ENCODE data around the gene DCXR. TPM values are rescaled to one million over a fixed set of nuclear protein-coding genes. Genes with fewer than 3 reads are reported as not detected.

Gene DCXR
- total RNA-seq, 1 experiment from 2014 or later: 306 TPM

DNA sequence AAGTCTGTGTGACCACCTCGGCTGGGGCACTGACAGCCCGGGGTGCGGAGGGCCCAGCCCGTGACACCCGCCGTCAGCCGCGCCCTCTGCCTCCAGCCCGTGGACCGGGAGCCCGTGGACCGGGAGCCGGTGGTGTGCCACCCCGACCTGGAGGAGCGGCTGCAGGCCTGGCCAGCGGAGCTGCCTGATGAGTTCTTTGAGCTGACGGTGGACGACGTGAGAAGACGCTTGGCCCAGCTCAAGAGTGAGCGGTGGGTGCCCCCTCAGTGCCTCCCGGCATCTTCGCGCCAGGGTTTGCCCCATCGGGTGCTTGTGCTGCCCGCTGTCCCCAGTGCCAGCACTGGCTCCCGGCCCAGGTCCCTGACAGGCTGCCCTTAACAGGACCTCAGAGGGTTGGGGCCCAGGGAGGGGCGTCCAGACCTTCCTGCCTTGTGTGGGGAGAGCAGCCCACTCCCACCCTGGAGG, 28.5 kb downstream of the DCXR start:
- no peak overlapping the region for H3K4me3 ChIP-seq (replicated peaks in 1 of 2; ENCODE audit: low read depth in 1 of 2, low read length in 2 of 2)
- ATAC-seq (no peak), DNase-seq (ENCODE audit: low read depth, low spot score) (no peak)
- RAD21 ChIA-PET (ENCODE audit: low non-redundant PET in 1 of 2, low total read pairs in 2 of 2, uncharacterized antibody in 2 of 2, unreplicated experiment in 2 of 2): no interaction called here
- no peak overlapping the region for H3K9ac ChIP-seq (ENCODE audit: low read length)
- no peaks in the 10 kb centered on the region for H3K9me3 ChIP-seq (ENCODE audit: control insufficient read depth in 1 of 2, insufficient read depth in 1 of 2, low read depth in 1 of 2, low read length in 2 of 2)
- H3K27me3 ChIP-seq (ENCODE audit: insufficient read depth, low read length): no peaks in the 10 kb centered on the region
- TF ChIP-seq SRF (IDR thresholded peaks at IDR 0.05; ENCODE audit: low read depth) (no peak), YY1 (IDR thresholded peaks at IDR 0.05; ENCODE audit: extremely low read depth, insufficient replicate concordance, low read depth, low read length) (no peak), FOSL1 (IDR thresholded peaks at IDR 0.05; ENCODE audit: low read depth) (no peak), EZH2phosphoT487 (IDR thresholded peaks at IDR 0.05; ENCODE audit: borderline replicate concordance) (no peak), CEBPB (IDR thresholded peaks at IDR 0.05; ENCODE audit: low read depth) (no peak), SIN3A (IDR thresholded peaks at IDR 0.05; ENCODE audit: low read depth) (no peak), JUND (IDR thresholded peaks at IDR 0.05) (no peak), EGR1 (IDR thresholded peaks at IDR 0.05; ENCODE audit: low read depth) (no peak), SP1 (IDR thresholded peaks at IDR 0.05; ENCODE audit: low read depth) (no peak), POLR2AphosphoS5 (IDR thresholded peaks at IDR 0.05; ENCODE audit: low read depth, low read length) (no peak), POLR2A (IDR thresholded peaks at IDR 0.05; ENCODE audit: borderline replicate concordance, extremely low read depth, insufficient read depth, insufficient read length) (no peak), ELF1 (IDR thresholded peaks at IDR 0.05; ENCODE audit: borderline replicate concordance, low read depth) (no peak), CBX3 (IDR thresholded peaks at IDR 0.05; ENCODE audit: low read depth) (no peak), ZFX (IDR thresholded peaks at IDR 0.05) (no peak), ZNF274 (IDR thresholded peaks at IDR 0.05; ENCODE audit: low read depth, low read length) (no peak), RAD21 (IDR thresholded peaks at IDR 0.05; ENCODE audit: low read depth) (no peak)
- TF ChIP-seq, protein P1, sequence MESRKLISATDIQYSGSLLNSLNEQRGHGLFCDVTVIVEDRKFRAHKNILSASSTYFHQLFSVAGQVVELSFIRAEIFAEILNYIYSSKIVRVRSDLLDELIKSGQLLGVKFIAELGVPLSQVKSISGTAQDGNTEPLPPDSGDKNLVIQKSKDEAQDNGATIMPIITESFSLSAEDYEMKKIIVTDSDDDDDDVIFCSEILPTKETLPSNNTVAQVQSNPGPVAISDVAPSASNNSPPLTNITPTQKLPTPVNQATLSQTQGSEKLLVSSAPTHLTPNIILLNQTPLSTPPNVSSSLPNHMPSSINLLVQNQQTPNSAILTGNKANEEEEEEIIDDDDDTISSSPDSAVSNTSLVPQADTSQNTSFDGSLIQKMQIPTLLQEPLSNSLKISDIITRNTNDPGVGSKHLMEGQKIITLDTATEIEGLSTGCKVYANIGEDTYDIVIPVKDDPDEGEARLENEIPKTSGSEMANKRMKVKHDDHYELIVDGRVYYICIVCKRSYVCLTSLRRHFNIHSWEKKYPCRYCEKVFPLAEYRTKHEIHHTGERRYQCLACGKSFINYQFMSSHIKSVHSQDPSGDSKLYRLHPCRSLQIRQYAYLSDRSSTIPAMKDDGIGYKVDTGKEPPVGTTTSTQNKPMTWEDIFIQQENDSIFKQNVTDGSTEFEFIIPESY (IDR thresholded peaks at IDR 0.05; ENCODE audit: extremely low read depth, insufficient replicate concordance, low read length): no peak
- TF ChIP-seq, protein P2, sequence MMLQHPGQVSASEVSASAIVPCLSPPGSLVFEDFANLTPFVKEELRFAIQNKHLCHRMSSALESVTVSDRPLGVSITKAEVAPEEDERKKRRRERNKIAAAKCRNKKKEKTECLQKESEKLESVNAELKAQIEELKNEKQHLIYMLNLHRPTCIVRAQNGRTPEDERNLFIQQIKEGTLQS (IDR thresholded peaks at IDR 0.05): no peak
- TF ChIP-seq, protein P3, sequence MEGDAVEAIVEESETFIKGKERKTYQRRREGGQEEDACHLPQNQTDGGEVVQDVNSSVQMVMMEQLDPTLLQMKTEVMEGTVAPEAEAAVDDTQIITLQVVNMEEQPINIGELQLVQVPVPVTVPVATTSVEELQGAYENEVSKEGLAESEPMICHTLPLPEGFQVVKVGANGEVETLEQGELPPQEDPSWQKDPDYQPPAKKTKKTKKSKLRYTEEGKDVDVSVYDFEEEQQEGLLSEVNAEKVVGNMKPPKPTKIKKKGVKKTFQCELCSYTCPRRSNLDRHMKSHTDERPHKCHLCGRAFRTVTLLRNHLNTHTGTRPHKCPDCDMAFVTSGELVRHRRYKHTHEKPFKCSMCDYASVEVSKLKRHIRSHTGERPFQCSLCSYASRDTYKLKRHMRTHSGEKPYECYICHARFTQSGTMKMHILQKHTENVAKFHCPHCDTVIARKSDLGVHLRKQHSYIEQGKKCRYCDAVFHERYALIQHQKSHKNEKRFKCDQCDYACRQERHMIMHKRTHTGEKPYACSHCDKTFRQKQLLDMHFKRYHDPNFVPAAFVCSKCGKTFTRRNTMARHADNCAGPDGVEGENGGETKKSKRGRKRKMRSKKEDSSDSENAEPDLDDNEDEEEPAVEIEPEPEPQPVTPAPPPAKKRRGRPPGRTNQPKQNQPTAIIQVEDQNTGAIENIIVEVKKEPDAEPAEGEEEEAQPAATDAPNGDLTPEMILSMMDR (IDR thresholded peaks at IDR 0.05 in 2 of 3, conservative IDR thresholded peaks at IDR 0.05 in 1 of 3; ENCODE audit: borderline replicate concordance in 1 of 3, insufficient read depth in 1 of 3, low read depth in 2 of 3, low read length in 2 of 3): no peak
- no peaks in the 10 kb centered on the region for H4K20me1 ChIP-seq (ENCODE audit: insufficient read depth)
- BruUV-seq (replicated peaks): no TSS peak
- POLR2A ChIA-PET: no interaction called here
- CTCF ChIA-PET: no interaction called here
- H3K4me1 ChIP-seq (ENCODE audit: control insufficient read depth in 1 of 2, insufficient read depth in 2 of 2, low read length in 2 of 2): peaks cover 11 to 17% of the 10 kb centered on the region in 2 experiments
- no peak overlapping the region for H3K4me2 ChIP-seq (ENCODE audit: low read length)
- no peak overlapping the region for H2AFZ ChIP-seq (ENCODE audit: low read depth, low read length, poor library complexity, severe bottlenecking)
- no peak overlapping the region for H3K27ac ChIP-seq (ENCODE audit: low read depth, low read length)
- no peaks in the 10 kb centered on the region for H3K9me2 ChIP-seq (ENCODE audit: insufficient read depth)
- H3K79me2 ChIP-seq (ENCODE audit: insufficient read depth, low read length): no peaks in the 10 kb centered on the region
- H3K36me3 ChIP-seq (ENCODE audit: control insufficient read depth in 1 of 2, insufficient read depth in 2 of 2, low read length in 2 of 2): no peaks in the 10 kb centered on the region
- intact Hi-C loops (cut with micrococcal nuclease): no loop called here
